GM12801 (cell line): Measurements from ENCODE around the gene TBC1D12.

Source experiments
- TF ChIP-seq, protein P1 (sequence below): IDR thresholded peaks from one replicate; pipeline ENCODE4 v1.5.1; 2011; ENCODE audit warnings: control low read depth; ENCODE audit not compliant: insufficient read length; ENCODE audit errors: extremely low read depth

The TBC1D12 gene

DNA sequence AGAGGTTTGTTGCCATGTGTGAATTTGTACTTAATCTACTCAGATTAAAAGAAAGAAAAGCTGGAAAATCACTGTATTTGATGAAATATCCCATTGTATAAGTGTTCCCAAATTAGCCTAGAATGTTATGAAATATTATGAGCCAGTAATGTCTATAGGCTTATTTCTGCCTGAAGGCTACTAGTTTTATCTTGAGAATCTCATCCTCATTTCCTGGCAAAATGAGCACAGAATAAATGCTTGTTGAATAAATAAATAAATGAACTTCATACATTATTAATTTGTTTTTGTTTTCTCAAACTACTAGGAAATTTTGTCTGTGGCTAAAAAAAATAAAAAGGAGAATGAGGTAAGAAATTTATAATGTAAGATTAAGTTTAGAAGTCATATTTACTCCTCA is 168.7 kb downstream of the TBC1D12 start:
- TF ChIP-seq, protein P1, sequence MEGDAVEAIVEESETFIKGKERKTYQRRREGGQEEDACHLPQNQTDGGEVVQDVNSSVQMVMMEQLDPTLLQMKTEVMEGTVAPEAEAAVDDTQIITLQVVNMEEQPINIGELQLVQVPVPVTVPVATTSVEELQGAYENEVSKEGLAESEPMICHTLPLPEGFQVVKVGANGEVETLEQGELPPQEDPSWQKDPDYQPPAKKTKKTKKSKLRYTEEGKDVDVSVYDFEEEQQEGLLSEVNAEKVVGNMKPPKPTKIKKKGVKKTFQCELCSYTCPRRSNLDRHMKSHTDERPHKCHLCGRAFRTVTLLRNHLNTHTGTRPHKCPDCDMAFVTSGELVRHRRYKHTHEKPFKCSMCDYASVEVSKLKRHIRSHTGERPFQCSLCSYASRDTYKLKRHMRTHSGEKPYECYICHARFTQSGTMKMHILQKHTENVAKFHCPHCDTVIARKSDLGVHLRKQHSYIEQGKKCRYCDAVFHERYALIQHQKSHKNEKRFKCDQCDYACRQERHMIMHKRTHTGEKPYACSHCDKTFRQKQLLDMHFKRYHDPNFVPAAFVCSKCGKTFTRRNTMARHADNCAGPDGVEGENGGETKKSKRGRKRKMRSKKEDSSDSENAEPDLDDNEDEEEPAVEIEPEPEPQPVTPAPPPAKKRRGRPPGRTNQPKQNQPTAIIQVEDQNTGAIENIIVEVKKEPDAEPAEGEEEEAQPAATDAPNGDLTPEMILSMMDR, result no peak

DNA sequence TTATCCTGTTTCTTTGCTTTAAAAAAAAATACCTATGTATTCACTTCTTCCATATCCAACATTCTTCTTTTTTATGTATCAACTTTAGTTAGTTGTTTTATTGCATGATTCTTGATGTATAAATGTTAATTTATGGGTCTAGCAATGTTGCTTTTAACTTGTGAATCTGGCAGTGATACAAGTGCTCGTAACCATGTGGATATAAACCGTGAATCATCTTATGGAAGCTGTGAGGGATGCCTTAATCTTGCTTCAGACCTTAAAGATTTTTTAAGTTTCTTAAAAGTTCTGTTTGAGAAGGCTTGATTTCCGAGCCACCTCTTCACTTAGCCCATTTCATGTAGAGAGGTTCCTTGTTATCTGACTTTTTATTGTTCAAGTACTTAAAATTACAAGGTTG is 169.2 kb downstream of the TBC1D12 start:
- TF ChIP-seq, protein P1, result no peak

DNA sequence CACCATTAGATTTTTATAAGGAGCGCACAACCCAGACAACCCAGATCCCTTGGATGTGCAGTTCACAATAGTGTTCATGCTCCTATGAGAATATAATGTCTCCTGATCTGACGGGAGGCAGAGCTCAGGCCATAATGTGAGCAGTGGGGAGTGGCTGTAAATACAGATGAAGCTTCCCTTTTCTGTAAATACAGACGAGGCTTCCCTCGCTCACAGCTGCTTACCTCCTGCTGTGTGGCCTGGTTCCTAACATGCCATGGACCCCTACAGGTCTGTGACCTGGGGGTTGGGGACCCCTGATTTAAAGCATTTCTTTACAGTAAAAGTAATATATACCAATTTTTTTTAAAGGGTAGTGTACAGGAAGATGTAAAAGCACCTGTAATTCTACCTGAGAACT is 176.4 kb downstream of the TBC1D12 start:
- TF ChIP-seq, protein P1, result no peak

DNA sequence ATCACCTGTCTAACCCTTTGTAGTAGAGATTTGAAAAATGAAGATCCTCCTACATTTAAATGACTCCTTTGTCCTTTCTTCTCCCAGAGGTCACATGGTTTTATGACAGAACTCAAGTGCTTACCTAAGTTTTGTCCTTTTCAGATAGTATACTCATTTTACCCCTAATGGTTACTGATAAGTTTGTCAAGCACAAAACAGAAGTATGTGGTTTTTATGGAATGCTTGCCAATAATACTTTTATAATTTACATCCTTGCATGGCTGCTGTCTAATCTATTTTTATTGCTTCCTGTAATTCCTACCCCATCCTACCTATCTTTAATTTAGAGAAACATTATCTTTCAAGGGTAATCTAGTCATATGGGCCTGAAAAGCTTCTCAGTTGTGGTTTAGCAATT is 180.8 kb downstream of the TBC1D12 start:
- TF ChIP-seq, protein P1, result no peak
